Motor neuron (in vitro differentiated cells): ENCODE results near the gene STARD9. TPM values are rescaled to one million over a fixed set of nuclear protein-coding genes. Genes with fewer than 3 reads are reported as not detected.
"Not testable (repeated sequence)": the region's sequence is repeated elsewhere in the genome, so short reads cannot be mapped to it uniquely, and the experiment has no call there.

Experiments
- ATAC-seq, 8 experiments: fragments of 200-7000 bp; cut with Tn5 transposase; replicated peaks in 6 of 8; 2 replicates each; pipeline ENCODE4 v1.8.0; 2021; ENCODE audit warnings: mild to moderate bottlenecking in 8 of 8, moderate library complexity in 8 of 8
- H3K27ac ChIP-seq, 2 donors: fragments of 250-450 bp; sonication (Bioruptor Pico); 2 replicates each; pipeline ENCODE4 v1.9.0; 2021; ENCODE audit warnings: antibody characterized with exemption in 2 of 2, mild to moderate bottlenecking in 2 of 2, moderate library complexity in 1 of 2
- H3K4me1 ChIP-seq, 2 donors: fragments of 250-450 bp; sonication (Bioruptor Pico); replicated peaks in 1 of 2; 2 replicates each; pipeline ENCODE4 v1.6.1; 2021; ENCODE audit warnings: antibody characterized with exemption in 2 of 2, mild to moderate bottlenecking in 2 of 2, moderate library complexity in 1 of 2
- H3K4me3 ChIP-seq, 5 donors: fragments of 250-450 bp; sonication (Bioruptor Pico); 2 replicates each; pipeline ENCODE4 v1.9.0; 2021; ENCODE audit warnings: antibody characterized with exemption in 5 of 5, mild to moderate bottlenecking in 5 of 5, moderate library complexity in 4 of 5
- WGBS, 10 experiments: fragments of 450-650 bp; shearing (Covaris generic); methylation state at CpG; one replicate each; pipeline ENCODE4 v1.0.0; 2022; 5-methylcytosine and 5-hydroxymethylcytosine counted together
- in situ Hi-C, 9 experiments: fragments of 400-800 bp; cut with MboI; loops; one replicate each; pipeline ENCODE4 v1.15.0; 2021; ENCODE audit warnings: low sequenced_read_pairs in 9 of 9, low pct_unique_long_range_greater_than_20kb in 2 of 9; ENCODE audit not compliant: unreplicated experiment in 9 of 9
- total RNA-seq, 8 experiments: library from RNA; unstranded; fragments of 300-600 nt; gene quantifications; 2 replicates each; pipeline versions ENCODE4 v1.2.3 to v1.2.4, GENCODE V29; 2022

Gene STARD9
- total RNA-seq, 8 experiments from 2014 or later: 1.6 to 14.3 (median 8.9) TPM

- no peak for ATAC-seq
- Histone ChIP-seq H3K4me1 (no peaks in the 10 kb centered on the region), H3K4me3 (no peak overlapping the region), H3K27ac (no peak overlapping the region)
- 75 to 100% (median 95%) methylated on average over 2 to 5 of the region's 5 CpGs; no CpG with 5 or more reads in 5 of the 10 experiments for WGBS, 10 experiments
- in situ Hi-C loops: no loop called here
Measured at GRCh38 chr15:42672444-42672843, 97.0 kb downstream of the STARD9 start.

- no peak overlapping the region for H3K4me3 ChIP-seq
- no peaks in the 10 kb centered on the region for H3K4me1 ChIP-seq
- no peak overlapping the region for H3K27ac ChIP-seq
- in situ Hi-C loops: no loop called here
- no peak for ATAC-seq
- WGBS, 10 experiments: 40 to 100% (median 97%) methylated on average over 1 to 5 of the region's 6 CpGs; no CpG with 5 or more reads in 2 of the 10 experiments
Measured at GRCh38 chr15:42674472-42674871, 99.1 kb downstream of the STARD9 start.

DNA sequence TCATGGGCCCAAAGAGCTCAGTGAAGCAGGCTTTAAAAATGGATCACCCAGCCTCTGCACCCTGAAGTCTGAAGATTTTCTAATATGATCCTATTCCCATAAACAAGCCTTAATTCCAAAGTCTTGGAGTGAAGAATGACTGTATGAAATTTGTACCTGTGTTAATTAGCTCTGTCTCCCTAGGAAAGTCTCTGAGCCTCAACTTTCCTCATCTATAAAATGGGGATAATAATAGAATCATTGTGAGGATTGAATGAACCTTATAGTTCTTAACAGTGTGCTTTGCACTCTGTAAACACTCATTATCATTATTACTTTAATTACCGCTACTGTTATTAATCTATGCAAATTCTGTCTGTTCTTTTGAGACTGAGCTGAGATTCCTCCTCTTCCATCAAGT lies 99.6 kb downstream of the STARD9 start:
- Histone ChIP-seq H3K27ac (no peak overlapping the region), H3K4me1 (no peaks in the 10 kb centered on the region), H3K4me3 (no peak overlapping the region)
- in situ Hi-C loops: loop anchor here in 1 of 9 experiments (25.0 kb wide), 1 partner anchor 612 kb away; no protein-coding TSS in a partner anchor
- WGBS, 10 experiments: 100% methylated on average over 1 of the region's 1 CpG; no CpG with 5 or more reads in 4 of the 10 experiments
- no peak for ATAC-seq

- WGBS, 10 experiments: 79 to 100% (median 90%) methylated on average over 1 to 5 of the region's 7 CpGs; no CpG with 5 or more reads in 1 of the 10 experiments
- Histone ChIP-seq H3K4me1 (no peaks in the 10 kb centered on the region), H3K4me3 (no peak overlapping the region), H3K27ac (no peak overlapping the region)
- in situ Hi-C loops: loop anchor here in 1 of 9 experiments (25.0 kb wide), 1 partner anchor 608 kb away; no protein-coding TSS in a partner anchor
- no peak for ATAC-seq
Measured at GRCh38 chr15:42679285-42680141, 104.1 kb downstream of the STARD9 start.

DNA sequence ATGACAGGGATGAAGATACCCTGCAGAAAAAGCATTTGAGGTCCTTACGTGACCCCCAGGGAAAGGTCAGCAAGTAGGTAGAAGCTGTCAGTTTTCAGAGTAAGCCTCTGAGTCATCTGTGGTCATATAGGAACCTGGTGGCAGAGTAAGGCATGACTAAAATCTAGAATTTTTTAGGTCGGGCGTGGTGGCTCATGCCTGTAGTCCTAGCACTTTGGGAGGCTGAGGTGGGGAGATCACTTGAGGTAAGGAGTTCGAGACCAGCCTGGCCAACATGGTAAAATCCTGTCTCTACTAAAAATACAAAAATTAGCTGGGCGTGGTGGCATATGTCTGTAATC lies 104.7 kb downstream of the STARD9 start:
- H3K4me3 ChIP-seq, H3K4me1 ChIP-seq, ATAC-seq, H3K27ac ChIP-seq: not testable (repeated sequence)
- 50 to 100% (median 94%) methylated on average over 1 to 4 of the region's 5 CpGs; no CpG with 5 or more reads in 3 of the 10 experiments for WGBS, 10 experiments
- in situ Hi-C loops: loop anchor here in 1 of 9 experiments (25.0 kb wide), 1 partner anchor 607 kb away; no protein-coding TSS in a partner anchor

DNA sequence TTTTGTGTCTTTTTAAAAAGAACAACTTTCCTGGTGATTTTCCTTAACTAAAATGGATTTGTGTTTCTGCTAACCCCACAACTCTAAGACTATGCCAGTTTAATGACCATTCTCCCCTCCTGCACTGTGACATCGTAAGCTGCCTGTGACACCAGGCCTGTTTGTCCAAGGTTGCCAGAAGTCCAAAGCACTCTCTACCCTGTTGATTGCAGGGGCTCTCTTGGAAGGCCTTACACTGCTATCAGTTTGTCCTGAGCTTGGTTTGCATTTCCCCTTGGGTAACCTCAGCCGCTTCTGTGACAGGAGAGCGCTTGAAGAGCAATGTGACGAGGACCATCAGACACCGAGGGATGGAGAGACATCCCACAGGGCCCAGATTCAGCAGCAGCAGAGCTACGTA lies 105.7 kb downstream of the STARD9 start:
- in situ Hi-C loops: loop anchor here in 1 of 9 experiments (25.0 kb wide), 1 partner anchor 606 kb away; no protein-coding TSS in a partner anchor
- WGBS, 10 experiments: 80 to 100% (median 100%) methylated on average over 1 to 5 of the region's 6 CpGs; no CpG with 5 or more reads in 3 of the 10 experiments
- ATAC-seq: no peak
- Histone ChIP-seq H3K4me1 (no peaks in the 10 kb centered on the region), H3K27ac (no peak overlapping the region), H3K4me3 (no peak overlapping the region)

DNA sequence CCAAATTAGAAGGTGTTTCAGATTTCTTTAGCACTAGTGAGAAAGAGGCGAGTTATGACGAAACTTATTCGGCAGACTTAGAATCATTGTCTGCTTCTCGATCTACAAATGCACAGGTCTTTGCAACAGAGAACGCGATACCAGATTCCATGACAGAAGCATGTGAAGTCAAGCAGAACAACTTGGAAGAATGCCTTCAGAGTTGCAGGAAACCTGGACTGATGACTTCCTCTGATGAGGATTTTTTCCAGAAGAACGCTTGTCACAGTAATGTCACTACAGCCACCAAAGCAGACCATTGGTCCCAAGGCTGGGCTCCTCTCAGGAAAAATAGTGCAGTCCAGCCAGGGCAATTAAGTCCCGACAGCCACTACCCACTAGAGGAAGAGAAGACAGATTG lies 110.9 kb downstream of the STARD9 start:
- in situ Hi-C loops: loop anchor here in 1 of 9 experiments (25.0 kb wide), 1 partner anchor 601 kb away; no protein-coding TSS in a partner anchor
- no peak for ATAC-seq

DNA sequence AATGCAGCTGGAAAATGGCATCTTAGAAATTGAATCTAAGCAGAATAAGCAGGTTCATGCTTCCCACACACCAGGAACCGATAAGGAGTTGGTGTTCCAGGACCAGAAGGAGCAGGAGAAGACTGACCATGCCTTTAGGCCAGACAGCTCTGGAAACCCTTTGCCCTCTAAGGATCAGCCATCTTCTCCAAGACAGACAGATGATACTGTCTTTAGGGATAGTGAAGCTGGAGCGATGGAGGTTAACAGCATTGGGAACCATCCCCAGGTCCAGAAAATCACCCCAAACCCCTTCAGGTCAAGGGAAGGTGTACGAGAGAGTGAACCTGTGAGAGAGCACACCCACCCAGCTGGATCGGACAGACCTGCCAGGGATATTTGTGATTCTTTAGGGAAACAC lies 112.3 kb downstream of the STARD9 start:
- H3K4me1 ChIP-seq: no peaks in the 10 kb centered on the region
- H3K27ac ChIP-seq: no peak overlapping the region
- no peak for ATAC-seq
- in situ Hi-C loops: loop anchor here in 1 of 9 experiments (25.0 kb wide), 1 partner anchor 600 kb away; no protein-coding TSS in a partner anchor
- 83 to 100% (median 92%) methylated on average over 1 to 4 of the region's 4 CpGs; no CpG with 5 or more reads in 2 of the 10 experiments for WGBS, 10 experiments
- no peak overlapping the region for H3K4me3 ChIP-seq

More for the DNA sequence above, 110.9 kb downstream of the STARD9 start:
- Histone ChIP-seq H3K4me1 (no peaks in the 10 kb centered on the region), H3K27ac (no peak overlapping the region), H3K4me3 (no peak overlapping the region)
- 93 to 100% (median 99%) methylated on average over 1 to 7 of the region's 8 CpGs; no CpG with 5 or more reads in 2 of the 10 experiments for WGBS, 10 experiments

GRCh38 chr15:42688301-42688700 lies 112.9 kb downstream of the STARD9 start:
- WGBS, 10 experiments: 43 to 100% (median 78%) methylated on average over 2 to 3 of the region's 3 CpGs; no CpG with 5 or more reads in 4 of the 10 experiments
- in situ Hi-C loops: loop anchor here in 1 of 9 experiments (25.0 kb wide), 1 partner anchor 599 kb away; no protein-coding TSS in a partner anchor
- no peak for ATAC-seq

GRCh38 chr15:42691308-42691707 lies 115.9 kb downstream of the STARD9 start:
- Histone ChIP-seq H3K4me3 (no peak overlapping the region), H3K27ac (no peak overlapping the region), H3K4me1 (no peaks in the 10 kb centered on the region)
- WGBS, 10 experiments: 57 to 100% methylated on average over 1 of the region's 4 CpGs; no CpG with 5 or more reads in 8 of the 10 experiments
- in situ Hi-C loops: loop anchor here in 1 of 9 experiments (25.0 kb wide), 1 partner anchor 596 kb away; no protein-coding TSS in a partner anchor
- ATAC-seq: no peak

More at GRCh38 chr15:42688301-42688700, 112.9 kb downstream of the STARD9 start:
- no peaks in the 10 kb centered on the region for H3K4me1 ChIP-seq
- H3K4me3 ChIP-seq: no peak overlapping the region
- no peak overlapping the region for H3K27ac ChIP-seq

- H3K4me1 ChIP-seq: no peaks in the 10 kb centered on the region
- H3K27ac ChIP-seq: no peak overlapping the region
- no peak overlapping the region for H3K4me3 ChIP-seq
- no peak for ATAC-seq
- 79 to 100% (median 95%) methylated on average over 1 to 9 of the region's 9 CpGs; no CpG with 5 or more reads in 2 of the 10 experiments for WGBS, 10 experiments
- in situ Hi-C loops: loop anchor here in 1 of 9 experiments (25.0 kb wide), 1 partner anchor 596 kb away; no protein-coding TSS in a partner anchor
Measured at GRCh38 chr15:42691770-42692169, 116.4 kb downstream of the STARD9 start.

DNA sequence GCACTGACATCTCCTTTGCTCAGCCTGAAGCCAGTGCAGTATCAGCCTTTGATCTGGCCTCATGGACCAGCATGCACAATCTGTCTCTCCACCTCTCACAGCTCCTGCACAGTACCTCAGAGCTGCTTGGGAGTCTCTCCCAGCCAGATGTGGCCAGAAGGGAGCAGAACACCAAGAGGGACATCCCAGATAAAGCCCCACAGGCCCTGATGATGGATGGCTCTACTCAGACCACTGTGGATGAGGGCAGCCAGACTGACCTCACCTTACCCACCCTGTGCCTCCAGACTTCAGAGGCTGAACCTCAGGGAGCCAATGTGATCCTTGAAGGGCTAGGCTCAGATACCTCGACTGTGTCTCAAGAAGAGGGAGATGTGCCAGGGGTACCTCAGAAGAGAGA lies 117.1 kb downstream of the STARD9 start:
- no peak for ATAC-seq
- H3K4me3 ChIP-seq: no peak overlapping the region
- WGBS, 10 experiments: 71 to 100% methylated on average over 1 of the region's 1 CpG; no CpG with 5 or more reads in 8 of the 10 experiments
- in situ Hi-C loops: loop anchor here in 1 of 9 experiments (25.0 kb wide), 1 partner anchor 595 kb away; no protein-coding TSS in a partner anchor
- H3K27ac ChIP-seq: no peak overlapping the region
- H3K4me1 ChIP-seq: no peaks in the 10 kb centered on the region

- 53 to 100% (median 82%) methylated on average over 1 to 3 of the region's 4 CpGs; no CpG with 5 or more reads in 3 of the 10 experiments for WGBS, 10 experiments
- Histone ChIP-seq H3K4me3 (no peak overlapping the region), H3K4me1 (no peaks in the 10 kb centered on the region), H3K27ac (no peak overlapping the region)
- in situ Hi-C loops: loop anchor here in 1 of 9 experiments (25.0 kb wide), 1 partner anchor 594 kb away; no protein-coding TSS in a partner anchor
- ATAC-seq: no peak
Measured at GRCh38 chr15:42692997-42693396, 117.6 kb downstream of the STARD9 start.
